ENCODE data around the gene TCP1. TPM values are rescaled to one million over a fixed set of nuclear protein-coding genes. Genes with fewer than 3 reads are reported as not detected.

Gene TCP1
- total RNA-seq, 4 donors from 2014 or later, result 43.8 to 170 (median 112) TPM

DNA sequence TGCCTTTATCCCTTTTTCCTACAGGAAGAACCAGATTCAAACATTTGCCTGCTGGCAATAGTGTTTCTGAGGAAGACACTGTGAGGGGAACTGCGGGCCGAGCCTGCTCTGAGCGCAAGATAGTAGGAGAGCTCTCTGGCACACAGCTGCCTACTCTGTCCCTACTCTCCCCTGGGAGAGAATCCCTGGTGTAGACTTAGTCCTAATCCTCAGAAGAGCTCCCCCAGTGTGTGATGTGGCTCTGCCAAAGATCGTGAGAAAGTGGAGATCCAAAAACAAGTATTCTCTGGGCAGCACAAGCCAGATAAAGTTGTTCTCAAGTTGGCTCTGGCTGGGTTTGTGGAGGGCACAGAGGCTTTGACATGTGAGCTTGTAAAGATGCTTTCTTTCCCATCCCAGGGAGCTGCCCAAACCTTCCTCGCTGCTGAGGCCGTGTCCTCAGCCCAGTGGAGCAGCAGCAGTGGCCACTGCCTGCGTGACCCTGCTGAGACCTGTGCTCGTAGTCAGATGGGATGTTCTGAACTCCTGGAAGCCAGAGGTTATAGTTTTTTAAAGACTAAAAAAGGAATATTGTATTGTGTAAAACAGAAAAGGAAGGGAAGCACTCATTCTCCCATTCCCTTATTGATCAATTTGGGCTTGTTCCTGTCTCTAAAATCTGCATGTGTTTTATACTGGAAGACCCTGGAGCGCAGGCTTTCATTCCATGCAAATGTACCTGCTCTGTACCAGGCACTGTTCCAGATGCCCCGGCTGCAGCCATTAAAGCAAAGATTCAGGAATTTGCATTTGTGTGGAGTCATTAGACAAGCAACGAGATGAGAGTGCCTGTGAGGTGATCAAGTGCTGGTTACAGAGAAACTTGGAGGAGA, 41.3 kb upstream of the TCP1 start:
- in situ Hi-C loops (cut with MboI; ENCODE audit: low pct_ligation_motif_present in 1 of 4, low pct_unique_long_range_greater_than_20kb in 1 of 4, low sequenced_read_pairs in 3 of 4), result no loop called here
- 48 to 76% methylated on average over 2 to 11 of the region's 11 CpGs for WGBS, 2 donors (ENCODE audit: low coverage in 1 of 2)
- H3K27ac ChIP-seq, result no peak overlapping the region
- H3K36me3 ChIP-seq, result no peaks in the 10 kb centered on the region
- no peaks in the 10 kb centered on the region for H3K9me3 ChIP-seq
- no peaks in the 10 kb centered on the region for H3K27me3 ChIP-seq
- H3K4me3 ChIP-seq, result no peak overlapping the region
- no peaks in the 10 kb centered on the region for H3K4me1 ChIP-seq
- intact Hi-C loops (cut with DNase I; ENCODE audit: low total_unique reads), result no loop called here
- DNase-seq, result no peak
- TF ChIP-seq, protein P1, sequence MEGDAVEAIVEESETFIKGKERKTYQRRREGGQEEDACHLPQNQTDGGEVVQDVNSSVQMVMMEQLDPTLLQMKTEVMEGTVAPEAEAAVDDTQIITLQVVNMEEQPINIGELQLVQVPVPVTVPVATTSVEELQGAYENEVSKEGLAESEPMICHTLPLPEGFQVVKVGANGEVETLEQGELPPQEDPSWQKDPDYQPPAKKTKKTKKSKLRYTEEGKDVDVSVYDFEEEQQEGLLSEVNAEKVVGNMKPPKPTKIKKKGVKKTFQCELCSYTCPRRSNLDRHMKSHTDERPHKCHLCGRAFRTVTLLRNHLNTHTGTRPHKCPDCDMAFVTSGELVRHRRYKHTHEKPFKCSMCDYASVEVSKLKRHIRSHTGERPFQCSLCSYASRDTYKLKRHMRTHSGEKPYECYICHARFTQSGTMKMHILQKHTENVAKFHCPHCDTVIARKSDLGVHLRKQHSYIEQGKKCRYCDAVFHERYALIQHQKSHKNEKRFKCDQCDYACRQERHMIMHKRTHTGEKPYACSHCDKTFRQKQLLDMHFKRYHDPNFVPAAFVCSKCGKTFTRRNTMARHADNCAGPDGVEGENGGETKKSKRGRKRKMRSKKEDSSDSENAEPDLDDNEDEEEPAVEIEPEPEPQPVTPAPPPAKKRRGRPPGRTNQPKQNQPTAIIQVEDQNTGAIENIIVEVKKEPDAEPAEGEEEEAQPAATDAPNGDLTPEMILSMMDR (IDR thresholded peaks at IDR 0.05), result no peak
- no peak for TF ChIP-seq POLR2A (IDR thresholded peaks at IDR 0.05)
- no peak for TF ChIP-seq POLR2AphosphoS5 (IDR thresholded peaks at IDR 0.05)
- no peak for TF ChIP-seq EP300 (IDR thresholded peaks at IDR 0.05; ENCODE audit: low read depth)

DNA sequence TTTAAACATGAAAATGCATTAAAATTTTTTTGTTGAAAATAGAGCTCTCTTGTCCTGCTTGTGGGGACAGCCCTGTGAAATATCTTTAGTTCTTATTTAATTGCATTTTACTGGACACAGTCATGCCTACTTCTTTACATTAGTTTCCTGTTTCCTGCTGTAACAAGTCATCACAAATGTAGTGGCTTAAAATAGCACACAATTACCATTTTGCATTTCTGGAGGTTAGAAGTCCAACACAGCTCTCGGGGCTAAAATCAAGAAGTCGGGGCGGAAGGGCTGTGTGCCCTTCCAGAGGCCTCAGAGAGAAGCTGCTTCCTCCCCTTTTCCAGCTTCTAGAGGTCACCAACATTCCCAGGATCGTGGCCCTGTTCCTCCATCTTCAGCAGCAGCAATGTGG, 40.1 kb upstream of the TCP1 start:
- TF ChIP-seq POLR2A (IDR thresholded peaks at IDR 0.05), result no peak
- TF ChIP-seq, protein P1 (IDR thresholded peaks at IDR 0.05), result no peak
- no peak for TF ChIP-seq POLR2AphosphoS5 (IDR thresholded peaks at IDR 0.05)
- no peak for TF ChIP-seq EP300 (IDR thresholded peaks at IDR 0.05; ENCODE audit: low read depth)
- H3K36me3 ChIP-seq, result no peaks in the 10 kb centered on the region
- H3K27ac ChIP-seq, result no peak overlapping the region
- intact Hi-C loops (cut with DNase I; ENCODE audit: low total_unique reads), result no loop called here
- WGBS, 2 donors (ENCODE audit: low coverage in 1 of 2), result 69% methylated on average over 4 of the region's 4 CpGs; no CpG with 5 or more reads in 1 of the 2 donors
- no peaks in the 10 kb centered on the region for H3K9me3 ChIP-seq
- no peak for DNase-seq
- in situ Hi-C loops (cut with MboI; ENCODE audit: low pct_ligation_motif_present in 1 of 4, low pct_unique_long_range_greater_than_20kb in 1 of 4, low sequenced_read_pairs in 3 of 4), result no loop called here
- H3K27me3 ChIP-seq, result no peaks in the 10 kb centered on the region
- no peaks in the 10 kb centered on the region for H3K4me1 ChIP-seq
- H3K4me3 ChIP-seq, result no peak overlapping the region

DNA sequence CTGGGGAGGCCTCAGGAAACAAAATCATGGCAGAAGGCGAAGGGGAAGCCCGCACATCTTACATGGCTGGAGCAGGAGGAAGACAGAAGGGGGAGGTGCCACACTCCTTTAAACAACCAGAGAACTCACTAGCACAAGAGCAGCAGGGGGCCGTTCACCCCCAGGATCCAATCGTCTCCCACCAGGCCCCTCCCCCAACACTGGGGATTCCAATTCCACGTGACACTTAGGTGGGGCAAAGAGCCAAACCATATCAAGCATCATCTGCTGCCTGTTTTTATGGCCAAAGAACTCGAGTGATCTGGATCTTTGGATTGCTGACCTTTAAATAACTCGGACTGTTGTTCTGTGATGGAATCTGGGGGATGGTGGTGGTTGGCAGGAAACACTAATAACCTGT, 38.7 kb upstream of the TCP1 start:
- H3K4me3 ChIP-seq, result no peak overlapping the region
- H3K27me3 ChIP-seq, result no peaks in the 10 kb centered on the region
- no peaks in the 10 kb centered on the region for H3K4me1 ChIP-seq
- in situ Hi-C loops (cut with MboI; ENCODE audit: low pct_ligation_motif_present in 1 of 4, low pct_unique_long_range_greater_than_20kb in 1 of 4, low sequenced_read_pairs in 3 of 4) (no loop called here), intact Hi-C loops (cut with DNase I; ENCODE audit: low total_unique reads) (no loop called here)
- no peak overlapping the region for H3K27ac ChIP-seq
- TF ChIP-seq EP300 (IDR thresholded peaks at IDR 0.05; ENCODE audit: low read depth) (no peak), POLR2AphosphoS5 (IDR thresholded peaks at IDR 0.05) (no peak), POLR2A (IDR thresholded peaks at IDR 0.05) (no peak)
- TF ChIP-seq, protein P1 (IDR thresholded peaks at IDR 0.05), result no peak
- DNase-seq, result no peak
- H3K36me3 ChIP-seq, result no peaks in the 10 kb centered on the region
- no peaks in the 10 kb centered on the region for H3K9me3 ChIP-seq
- 47 to 61% methylated on average over 2 to 7 of the region's 7 CpGs for WGBS, 2 donors (ENCODE audit: low coverage in 1 of 2)

DNA sequence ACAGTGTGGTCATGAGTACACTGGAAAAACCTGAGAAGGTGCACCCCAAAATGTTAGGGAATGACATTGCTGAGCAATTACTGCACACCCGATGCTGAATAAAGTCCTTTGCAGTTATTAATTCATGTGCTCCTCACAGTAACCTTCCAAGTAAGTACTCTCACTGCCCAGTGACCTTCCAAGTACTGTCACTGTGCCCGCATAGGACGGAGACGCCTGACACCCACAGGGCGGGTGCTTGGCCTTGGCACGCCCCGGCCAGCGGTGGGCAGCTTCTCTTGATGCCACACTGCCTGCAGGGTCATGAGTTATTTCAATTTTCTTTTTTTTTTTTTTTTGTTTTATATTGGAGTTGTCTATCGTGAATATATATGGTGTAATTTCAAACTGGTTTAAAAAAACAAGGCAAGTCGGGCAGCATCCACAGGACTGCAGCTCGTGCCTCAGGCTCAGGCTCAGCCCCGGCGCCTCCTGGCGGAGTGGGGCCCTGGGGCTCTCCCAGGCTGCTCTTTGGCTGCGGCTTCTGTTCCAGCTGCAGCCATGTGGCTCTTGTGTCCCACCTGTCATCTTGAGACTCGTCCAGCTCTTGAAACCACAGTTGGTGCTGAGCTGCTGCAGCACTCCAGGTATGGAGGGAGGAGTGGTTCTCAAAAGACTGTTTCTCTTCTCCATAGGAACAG, 37.7 kb upstream of the TCP1 start:
- WGBS, 2 donors (ENCODE audit: low coverage in 1 of 2), result 83 to 86% methylated on average over 12 to 16 of the region's 16 CpGs
- TF ChIP-seq EP300 (IDR thresholded peaks at IDR 0.05; ENCODE audit: low read depth), result no peak
- TF ChIP-seq POLR2AphosphoS5 (IDR thresholded peaks at IDR 0.05), result no peak
- no peak for TF ChIP-seq POLR2A (IDR thresholded peaks at IDR 0.05)
- TF ChIP-seq, protein P1 (IDR thresholded peaks at IDR 0.05), result no peak
- no peaks in the 10 kb centered on the region for H3K27me3 ChIP-seq
- no peak for DNase-seq
- intact Hi-C loops (cut with DNase I; ENCODE audit: low total_unique reads) (no loop called here), in situ Hi-C loops (cut with MboI; ENCODE audit: low pct_ligation_motif_present in 1 of 4, low pct_unique_long_range_greater_than_20kb in 1 of 4, low sequenced_read_pairs in 3 of 4) (no loop called here)
- no peaks in the 10 kb centered on the region for H3K36me3 ChIP-seq
- no peaks in the 10 kb centered on the region for H3K4me1 ChIP-seq
- H3K9me3 ChIP-seq, result no peaks in the 10 kb centered on the region
- no peak overlapping the region for H3K4me3 ChIP-seq
- no peak overlapping the region for H3K27ac ChIP-seq
